HG02938 (cell line): ENCODE measurements around the gene SCN4A.
A peak's percentile ranks its signal among the peaks of the same experiment; 100 is the strongest.
"Not testable (repeated sequence)": the region's sequence is repeated elsewhere in the genome, so short reads cannot be mapped to it uniquely, and the experiment has no call there.

ENCODE experiments used
- ATAC-seq: cut with Tn5 transposase; IDR thresholded peaks from one replicate; pipeline ENCODE4 v1.9.1; 2021; ENCODE audit warnings: mild to moderate bottlenecking, moderate library complexity; ENCODE audit not compliant: unreplicated experiment

The SCN4A gene

GRCh38 chr17:63972796-63973195, at the start of gene SCN4A:
Gene SCN4A (minus strand): TSS chr17:63972918. CDS start chr17:63972841, 77 bp downstream.
- no peak for ATAC-seq

- ATAC-seq = peak; percentile 58
Observed at GRCh38 chr17:64020056-64020766, 47.5 kb upstream of the SCN4A start, which contains the start of gene ICAM2. Gene ICAM2 (minus strand): TSS chr17:64020633. CDS start chr17:64006691, 13,942 bp downstream.

GRCh38 chr17:64019551-64019961, 46.8 kb upstream of the SCN4A start:
- ATAC-seq = not testable (repeated sequence)

- ATAC-seq = no peak
Observed at GRCh38 chr17:64017381-64017980, 44.8 kb upstream of the SCN4A start.

- ATAC-seq = no peak
Observed at GRCh38 chr17:64016974-64017373, 44.3 kb upstream of the SCN4A start.

- no peak for ATAC-seq
Observed at GRCh38 chr17:64016231-64016784, 43.6 kb upstream of the SCN4A start.

GRCh38 chr17:64015447-64015846, 42.7 kb upstream of the SCN4A start:
- no peak for ATAC-seq

GRCh38 chr17:64009571-64010402, 37.1 kb upstream of the SCN4A start:
- ATAC-seq = no peak

- no peak for ATAC-seq
Observed at GRCh38 chr17:64008830-64009229, 36.1 kb upstream of the SCN4A start.

GRCh38 chr17:64008346-64008745, 35.6 kb upstream of the SCN4A start:
- no peak for ATAC-seq

- no peak for ATAC-seq
Observed at GRCh38 chr17:64007838-64008282, 35.1 kb upstream of the SCN4A start.

GRCh38 chr17:64007089-64007837, 34.5 kb upstream of the SCN4A start:
- ATAC-seq = not testable (repeated sequence)

- ATAC-seq = no peak
Observed at GRCh38 chr17:64006361-64007088, 33.8 kb upstream of the SCN4A start.

GRCh38 chr17:64005734-64006167, 33.0 kb upstream of the SCN4A start:
- no peak for ATAC-seq

- no peak for ATAC-seq
Observed at GRCh38 chr17:64004903-64005733, 32.4 kb upstream of the SCN4A start.

GRCh38 chr17:64004218-64004770, 31.6 kb upstream of the SCN4A start:
- ATAC-seq = no peak

- ATAC-seq = no peak
Observed at GRCh38 chr17:64003526-64004121, 30.9 kb upstream of the SCN4A start.
